SK-N-SH (cell line): ENCODE measurements around the gene EXOC6.

Experiments used
- SIN3A ChIP-seq: IDR thresholded peaks from 2 replicates; pipeline ENCODE4 v1.6.1; 2012; ENCODE audit warnings: low read depth, mild to moderate bottlenecking, low read length, moderate library complexity, borderline replicate concordance
- YY1 ChIP-seq: IDR thresholded peaks from 2 replicates; pipeline ENCODE4 v1.4.0; 2012; ENCODE audit warnings: low read depth, mild to moderate bottlenecking

GRCh38 chr10:92880233-92880861 lies 32.0 kb downstream of the EXOC6 start:
- TF ChIP-seq SIN3A (no peak), YY1 (no peak)
